Measurements from ENCODE around the gene ITGA1. TPM values are rescaled to one million over a fixed set of nuclear protein-coding genes. Genes with fewer than 3 reads are reported as not detected.
"Not testable (repeated sequence)": the region's sequence is repeated elsewhere in the genome, so short reads cannot be mapped to it uniquely, and the experiment has no call there.

The ITGA1 gene
- polyA plus RNA-seq (2013, experiment 1 of 2; ENCODE audit: insufficient read length) = 33.2 TPM
- polyA plus RNA-seq (2013, experiment 2 of 2; ENCODE audit: insufficient read length) = 107 TPM

DNA sequence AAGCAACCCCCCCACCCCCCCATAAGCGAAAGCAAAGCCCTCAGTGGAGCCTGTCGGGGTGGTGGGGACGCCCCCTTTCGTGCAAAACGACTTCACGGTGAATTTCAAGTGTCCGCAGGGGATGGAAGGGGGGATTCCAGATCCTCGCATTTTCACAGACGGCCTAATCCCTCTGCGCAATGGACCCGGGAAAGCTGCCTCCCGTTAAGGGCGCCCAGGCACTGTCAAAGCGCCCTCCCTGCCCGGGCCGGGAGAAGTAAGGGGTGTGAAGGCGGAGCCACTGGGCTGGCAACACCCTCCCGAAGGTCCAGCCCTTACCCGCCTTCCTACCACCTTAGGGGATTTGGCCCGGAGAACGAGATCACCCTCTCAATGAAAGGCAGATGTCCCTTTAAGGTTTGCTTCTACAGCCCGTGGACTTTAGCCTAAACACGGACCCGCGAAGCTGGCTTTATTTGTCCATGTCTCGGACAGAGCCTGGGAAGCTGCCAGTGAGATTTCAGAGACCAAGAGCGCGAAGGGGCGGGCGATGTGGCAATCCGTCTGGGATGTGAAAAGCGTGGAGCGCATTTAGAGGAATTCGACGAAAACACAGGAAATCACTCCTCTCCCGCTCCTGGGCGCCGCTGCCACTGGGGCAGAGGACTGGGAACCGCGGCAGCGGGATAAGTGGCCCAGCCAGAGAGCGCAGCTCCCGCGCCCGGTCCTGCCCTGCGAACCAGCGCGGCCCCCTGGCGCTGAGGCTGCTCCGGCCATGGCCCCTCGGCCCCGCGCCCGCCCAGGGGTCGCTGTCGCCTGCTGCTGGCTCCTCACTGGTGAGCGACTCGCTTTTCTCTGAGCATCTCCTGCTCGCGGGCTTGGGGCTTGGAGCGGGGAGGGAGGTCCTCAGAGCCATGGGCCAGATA, at the start of gene ITGA1, which contains the start of gene PELO:
TSS of gene ITGA1 (plus strand) at position 317 of the 905 bp plus-strand sequence. CDS start at position 755, 438 bp downstream.
TSS of gene PELO (plus strand) at position 317 of the 905 bp plus-strand sequence. CDS start 12,479 bp downstream, outside the sequence.
- DNase-seq = peak; percentile 87

- DNase-seq = no peak
Measured at GRCh38 chr5:52738095-52738506, 49.6 kb upstream of the ITGA1 start.

DNA sequence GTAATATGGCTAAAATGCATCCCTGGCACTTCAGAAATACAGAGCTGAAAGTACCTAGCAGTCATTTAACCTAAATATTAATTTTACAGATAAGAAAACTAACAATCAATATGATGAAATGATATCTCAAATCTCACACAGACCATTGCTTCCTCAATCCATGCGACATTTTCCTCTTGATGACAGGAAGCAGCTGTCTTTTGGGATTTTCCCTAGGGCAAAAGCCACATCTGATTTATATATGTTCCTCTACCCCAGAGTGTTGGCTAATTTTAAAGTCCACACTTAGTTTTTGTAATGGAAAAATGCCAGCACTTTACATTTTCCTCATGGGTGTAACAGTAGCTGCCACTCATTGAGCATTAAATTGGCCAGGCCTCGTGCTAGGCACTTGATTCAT, 47.7 kb upstream of the ITGA1 start:
- DNase-seq = no peak

- DNase-seq = peak; percentile 43
Measured at GRCh38 chr5:52743012-52743411, 44.7 kb upstream of the ITGA1 start.

DNA sequence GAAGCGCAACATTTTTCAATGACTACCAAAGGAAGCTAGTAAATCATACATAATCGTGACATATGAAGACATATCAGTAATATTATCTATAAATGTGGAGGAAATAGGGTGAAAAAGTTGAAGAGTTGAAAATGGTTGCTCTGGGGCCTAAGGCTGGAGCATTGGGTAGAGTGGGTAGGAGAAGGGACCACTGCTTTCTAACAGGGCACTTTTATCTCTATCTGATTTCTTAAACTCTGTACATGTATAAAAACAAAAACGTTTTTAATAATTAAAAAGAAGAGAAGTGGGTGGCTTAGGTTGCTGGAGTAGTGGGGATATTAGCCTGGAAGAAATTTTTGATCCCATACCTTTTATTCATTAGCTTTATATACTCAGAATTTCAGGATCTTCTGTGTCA, 44.2 kb upstream of the ITGA1 start:
- DNase-seq = no peak

DNA sequence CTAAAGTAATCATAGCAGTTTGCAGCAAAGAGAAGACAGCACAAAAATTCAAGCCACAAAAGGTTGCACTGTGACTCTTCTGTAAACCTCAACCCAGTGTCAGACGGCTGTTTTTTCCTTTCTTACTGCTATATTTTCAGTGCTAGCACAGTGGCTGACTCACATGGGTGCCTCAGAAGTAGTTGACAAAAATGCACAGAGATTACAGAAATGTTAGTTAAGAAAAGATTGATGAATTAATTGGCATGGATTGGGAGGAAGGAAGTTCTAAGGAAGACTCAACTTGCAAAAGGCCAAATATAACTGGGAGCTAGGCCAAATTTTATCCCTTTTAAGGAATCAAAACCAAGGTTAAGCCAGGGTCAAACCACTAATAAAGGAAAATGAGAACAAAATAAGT, 43.7 kb upstream of the ITGA1 start:
- peak; percentile 44 for DNase-seq

- DNase-seq = not testable (repeated sequence)
Measured at GRCh38 chr5:52744867-52745458, 42.8 kb upstream of the ITGA1 start.

DNA sequence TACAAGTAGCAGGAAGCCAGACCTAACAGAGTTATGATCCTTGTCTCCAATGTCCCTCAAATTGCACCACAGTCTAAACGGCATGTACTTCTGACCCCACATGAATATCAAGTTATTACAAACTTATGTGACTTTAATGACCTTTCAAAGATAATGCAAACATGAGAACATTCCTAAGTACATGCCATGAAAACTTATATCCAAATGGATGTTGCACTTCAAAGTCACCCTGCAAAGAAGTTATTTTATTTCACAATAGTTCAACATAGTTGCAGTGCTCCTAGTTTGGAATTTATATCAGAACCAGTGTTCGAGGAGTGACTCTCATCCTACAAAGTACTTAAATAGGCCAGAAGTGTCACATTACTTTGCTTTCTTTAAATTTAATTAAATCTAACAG, 41.2 kb upstream of the ITGA1 start:
- peak; percentile 62 for DNase-seq

GRCh38 chr5:52748590-52748989, 39.1 kb upstream of the ITGA1 start:
- no peak for DNase-seq

- DNase-seq = no peak
Measured at GRCh38 chr5:52749666-52750065, 38.0 kb upstream of the ITGA1 start.

- no peak for DNase-seq
Measured at GRCh38 chr5:52751137-52751536, 36.6 kb upstream of the ITGA1 start.

DNA sequence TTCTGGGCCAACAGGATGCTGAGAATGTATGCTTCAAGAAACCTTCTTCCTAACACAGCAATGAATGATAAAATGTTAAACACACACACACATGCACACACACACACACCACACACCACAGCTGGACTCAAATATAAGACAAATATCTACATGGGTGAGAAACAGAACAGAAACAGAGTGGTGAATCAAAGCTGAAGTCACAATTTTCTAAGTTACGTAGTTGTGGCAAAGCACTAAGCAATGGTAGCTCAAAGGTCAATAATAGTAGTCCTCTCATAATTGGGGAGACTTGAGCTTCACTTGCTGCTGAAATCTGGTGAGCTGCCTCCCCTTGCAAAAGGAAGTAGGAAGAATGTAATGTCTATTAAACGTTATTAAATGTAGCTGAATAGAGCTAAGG, 33.7 kb upstream of the ITGA1 start:
- DNase-seq = no peak

- peak; percentile 48 for DNase-seq
Measured at GRCh38 chr5:52757527-52757926, 30.2 kb upstream of the ITGA1 start.

- DNase-seq = no peak
Measured at GRCh38 chr5:52758014-52758413, 29.7 kb upstream of the ITGA1 start.

DNA sequence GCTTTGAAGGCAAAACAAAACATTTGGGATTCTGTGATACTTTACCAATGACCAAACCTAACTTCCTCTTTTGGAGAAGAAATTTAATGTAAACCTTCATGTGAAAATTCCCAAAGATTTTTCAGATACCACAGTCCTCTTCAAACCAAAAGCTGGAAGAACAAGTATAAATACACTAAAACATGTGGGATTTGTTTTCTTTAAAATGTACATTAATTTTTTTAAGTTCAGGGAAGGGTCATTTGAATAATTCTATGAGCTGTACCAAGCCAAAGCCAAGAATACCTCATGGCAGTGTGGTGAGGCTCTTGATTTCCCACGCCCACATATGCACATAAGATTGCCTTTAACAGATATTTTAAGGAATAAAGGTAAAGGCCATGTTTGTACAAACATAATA, 28.4 kb upstream of the ITGA1 start:
- DNase-seq = peak; percentile 82

DNA sequence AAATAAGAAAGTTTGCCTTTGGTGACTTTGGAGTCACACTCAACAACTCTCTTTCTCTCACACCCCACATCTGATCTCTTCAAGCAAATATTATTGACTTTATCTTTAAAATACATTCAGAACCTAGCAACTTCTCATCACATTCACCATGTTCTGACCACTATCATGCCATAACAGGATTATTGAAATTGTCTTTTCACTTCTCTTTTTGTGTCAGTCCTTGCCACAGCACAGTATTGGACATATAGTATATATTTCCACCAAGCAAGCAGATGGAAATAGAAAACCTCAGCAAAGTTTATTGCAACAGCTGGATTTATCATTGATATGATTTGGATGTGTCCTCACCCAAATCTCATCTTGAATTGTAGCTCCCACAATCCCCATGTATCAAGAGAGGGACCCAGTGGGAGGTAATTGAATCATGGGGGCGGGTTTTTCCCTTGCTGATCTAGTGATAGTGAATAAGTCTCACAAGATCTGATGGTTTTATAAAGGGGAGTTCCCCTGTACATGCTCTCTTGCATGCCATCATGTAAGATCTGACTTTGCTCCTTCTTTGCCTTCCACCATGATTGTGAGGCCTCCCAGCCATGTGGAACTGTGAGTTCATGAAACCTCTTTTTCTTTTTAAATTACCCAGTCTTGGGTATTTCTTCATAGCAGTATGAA, 26.9 kb upstream of the ITGA1 start:
- no peak for DNase-seq

DNA sequence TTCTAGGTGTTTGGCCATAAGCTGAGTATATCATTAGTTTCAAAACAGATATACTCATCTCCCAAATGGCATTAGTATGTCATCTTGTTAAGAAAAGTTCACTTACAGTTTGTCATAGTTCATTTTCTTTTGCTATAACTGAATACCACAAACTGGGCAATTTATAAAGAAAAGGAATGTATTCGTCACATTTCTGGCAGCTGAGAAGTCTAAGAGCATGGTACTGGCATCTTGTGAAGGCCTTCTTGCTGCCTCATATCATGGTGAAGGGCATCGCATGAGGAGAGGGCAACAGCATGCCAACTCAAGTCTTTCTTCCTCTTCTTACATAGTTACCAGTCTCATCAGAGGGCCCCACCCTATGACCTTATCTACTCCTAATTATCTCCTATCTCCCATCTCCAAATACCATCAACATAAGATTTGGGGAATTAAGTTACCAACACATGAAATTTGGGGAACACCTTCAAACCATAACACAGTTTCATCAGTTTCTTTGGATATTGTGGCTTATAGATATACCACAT, 20.4 kb upstream of the ITGA1 start:
- peak; percentile 31 for DNase-seq

- DNase-seq = no peak
Measured at GRCh38 chr5:52767766-52768480, 19.8 kb upstream of the ITGA1 start.

DNA sequence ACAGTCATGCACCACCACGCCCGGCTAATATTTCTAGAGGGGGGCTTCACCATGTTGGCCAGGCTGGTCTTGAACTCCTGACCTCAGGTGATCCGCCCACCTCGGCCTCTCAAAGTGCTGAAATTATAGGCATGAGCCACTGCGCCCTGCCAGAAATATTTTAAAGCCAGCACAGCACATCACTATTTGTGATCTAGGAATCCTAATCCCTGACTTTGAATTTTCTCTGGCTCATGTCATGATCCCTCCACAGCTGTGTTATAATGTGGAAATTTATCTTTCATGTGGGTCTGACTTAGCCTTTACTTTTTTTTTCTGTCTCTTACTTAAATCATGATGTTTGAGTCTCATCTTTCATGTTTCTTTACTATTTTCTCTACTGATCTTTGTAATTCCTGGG, 18.7 kb upstream of the ITGA1 start:
- DNase-seq = peak; percentile 15

GRCh38 chr5:52770287-52770939, 17.3 kb upstream of the ITGA1 start:
- no peak for DNase-seq

GRCh38 chr5:52771343-52772039, 16.2 kb upstream of the ITGA1 start:
- no peak for DNase-seq

Data from fibroblast of skin of back (primary cell).